ENCODE measurements around the gene TMEM150A.

- TF ChIP-seq POLR2A (IDR thresholded peaks at IDR 0.05): no peak
- TF ChIP-seq CTCF (IDR thresholded peaks at IDR 0.05): no peak
Measured at GRCh38 chr2:85590950-85591349, 11.5 kb downstream of the TMEM150A start.

All from tibial nerve (tissue), 3 donors.